Ectodermal cell (in vitro differentiated cells): ENCODE results near the gene CNTN2.

Source experiments
- H3K27ac ChIP-seq: 2 replicates; pipeline ENCODE4 v1.7.0; 2013; ENCODE audit warnings: mild to moderate bottlenecking, low read depth, low read length; ENCODE audit not compliant: insufficient read depth, poor library complexity, severe bottlenecking
- H3K27me3 ChIP-seq: 2 replicates; pipeline ENCODE4 v1.7.0; 2013; ENCODE audit warnings: mild to moderate bottlenecking, low read length; ENCODE audit not compliant: insufficient read depth, control insufficient read depth, poor library complexity, severe bottlenecking
- H3K36me3 ChIP-seq: one replicate; pipeline ENCODE4 v1.7.0; 2013; ENCODE audit warnings: low read length; ENCODE audit not compliant: control insufficient read depth, insufficient read depth
- H3K4me1 ChIP-seq: one replicate; pipeline ENCODE4 v1.7.0; 2013; ENCODE audit warnings: low read length; ENCODE audit not compliant: control insufficient read depth, insufficient read depth
- H3K4me3 ChIP-seq: 2 replicates; pipeline ENCODE4 v1.7.0; 2013; ENCODE audit warnings: low read depth, low read length, control low read depth; ENCODE audit not compliant: insufficient read depth
- H3K9me3 ChIP-seq: 2 replicates; pipeline ENCODE4 v1.7.0; 2013; ENCODE audit warnings: mild to moderate bottlenecking, low read length, moderate library complexity; ENCODE audit not compliant: control insufficient read depth
- WGBS, 2 experiments: methylation state at CpG; one replicate each; pipeline ENCODE4 v1.1.7; 2013; ENCODE audit warnings: missing lambda C conversion rate in 2 of 2; 5-methylcytosine and 5-hydroxymethylcytosine counted together

The CNTN2 gene

GRCh38 chr1:205008896-205009295 lies 34.1 kb upstream of the CNTN2 start:
- Histone ChIP-seq H3K36me3 (no peaks in the 10 kb centered on the region), H3K27me3 (peaks cover 12% of the 10 kb centered on the region), H3K9me3 (no peaks in the 10 kb centered on the region), H3K4me3 (no peak overlapping the region), H3K4me1 (peaks cover 33% of the 10 kb centered on the region), H3K27ac (no peak overlapping the region)
- WGBS, 2 experiments = 92 to 93% methylated on average over 8 of the region's 8 CpGs

GRCh38 chr1:205009670-205010069 lies 33.3 kb upstream of the CNTN2 start:
- WGBS, 2 experiments = 95 to 97% methylated on average over 12 of the region's 12 CpGs
- no peak overlapping the region for H3K27ac ChIP-seq
- H3K4me1 ChIP-seq = peaks cover 33% of the 10 kb centered on the region
- peaks cover 9% of the 10 kb centered on the region for H3K27me3 ChIP-seq
- H3K9me3 ChIP-seq = no peaks in the 10 kb centered on the region
- H3K4me3 ChIP-seq = no peak overlapping the region
- no peaks in the 10 kb centered on the region for H3K36me3 ChIP-seq

GRCh38 chr1:205012391-205013140 lies 30.4 kb upstream of the CNTN2 start:
- Histone ChIP-seq H3K36me3 (no peaks in the 10 kb centered on the region), H3K27me3 (peaks cover 9% of the 10 kb centered on the region), H3K9me3 (no peaks in the 10 kb centered on the region), H3K4me3 (no peak overlapping the region), H3K27ac (no peak overlapping the region), H3K4me1 (peaks cover 32% of the 10 kb centered on the region)
- WGBS, 2 experiments = 57 to 63% methylated on average over 13 of the region's 13 CpGs

GRCh38 chr1:205013683-205014367 lies 29.2 kb upstream of the CNTN2 start:
- 58 to 59% methylated on average over 6 of the region's 6 CpGs for WGBS, 2 experiments
- Histone ChIP-seq H3K4me3 (no peak overlapping the region), H3K36me3 (no peaks in the 10 kb centered on the region), H3K27ac (no peak overlapping the region), H3K27me3 (peaks cover 9% of the 10 kb centered on the region), H3K4me1 (peaks cover 36% of the 10 kb centered on the region), H3K9me3 (no peaks in the 10 kb centered on the region)

GRCh38 chr1:205014783-205015182 lies 28.2 kb upstream of the CNTN2 start:
- 85 to 88% methylated on average over 10 of the region's 10 CpGs for WGBS, 2 experiments
- no peak overlapping the region for H3K27ac ChIP-seq

GRCh38 chr1:205015241-205015640 lies 27.8 kb upstream of the CNTN2 start:
- Histone ChIP-seq H3K4me1 (peaks cover 36% of the 10 kb centered on the region), H3K9me3 (no peaks in the 10 kb centered on the region), H3K36me3 (no peaks in the 10 kb centered on the region), H3K27me3 (peaks cover 9% of the 10 kb centered on the region), H3K27ac (no peak overlapping the region), H3K4me3 (no peak overlapping the region)
- 81% methylated on average over 9 of the region's 9 CpGs for WGBS, 2 experiments

More at GRCh38 chr1:205014783-205015182, 28.2 kb upstream of the CNTN2 start:
- H3K9me3 ChIP-seq = no peaks in the 10 kb centered on the region
- H3K4me1 ChIP-seq = peaks cover 36% of the 10 kb centered on the region
- no peak overlapping the region for H3K4me3 ChIP-seq
- no peaks in the 10 kb centered on the region for H3K36me3 ChIP-seq
- H3K27me3 ChIP-seq = peaks cover 9% of the 10 kb centered on the region

- Histone ChIP-seq H3K36me3 (no peaks in the 10 kb centered on the region), H3K27ac (no peak overlapping the region), H3K4me3 (no peak overlapping the region), H3K4me1 (peaks cover 33% of the 10 kb centered on the region), H3K27me3 (peaks cover 14% of the 10 kb centered on the region), H3K9me3 (no peaks in the 10 kb centered on the region)
- 95 to 96% methylated on average over 9 of the region's 9 CpGs for WGBS, 2 experiments
These were observed 26.9 kb upstream of the CNTN2 start for GRCh38 chr1:205016075-205016474.

GRCh38 chr1:205016584-205016983 lies 26.4 kb upstream of the CNTN2 start:
- no peaks in the 10 kb centered on the region for H3K36me3 ChIP-seq
- WGBS, 2 experiments = 94 to 95% methylated on average over 13 of the region's 13 CpGs
- no peak overlapping the region for H3K27ac ChIP-seq
- peaks cover 31% of the 10 kb centered on the region for H3K4me1 ChIP-seq
- peaks cover 14% of the 10 kb centered on the region for H3K27me3 ChIP-seq
- H3K4me3 ChIP-seq = no peak overlapping the region
- H3K9me3 ChIP-seq = no peaks in the 10 kb centered on the region

- H3K4me3 ChIP-seq = no peak overlapping the region
- no peaks in the 10 kb centered on the region for H3K36me3 ChIP-seq
- no peaks in the 10 kb centered on the region for H3K9me3 ChIP-seq
- H3K27ac ChIP-seq = no peak overlapping the region
- 94 to 95% methylated on average over 6 of the region's 6 CpGs for WGBS, 2 experiments
- H3K27me3 ChIP-seq = peaks cover 19% of the 10 kb centered on the region
- H3K4me1 ChIP-seq = peaks cover 31% of the 10 kb centered on the region
These were observed 26.0 kb upstream of the CNTN2 start for GRCh38 chr1:205017001-205017400.

GRCh38 chr1:205017766-205018165 lies 25.2 kb upstream of the CNTN2 start:
- no peaks in the 10 kb centered on the region for H3K9me3 ChIP-seq
- H3K27ac ChIP-seq = no peak overlapping the region
- WGBS, 2 experiments = 93% methylated on average over 7 of the region's 7 CpGs
- H3K4me1 ChIP-seq = peaks cover 25% of the 10 kb centered on the region
- no peaks in the 10 kb centered on the region for H3K36me3 ChIP-seq
- no peak overlapping the region for H3K4me3 ChIP-seq
- peaks cover 26% of the 10 kb centered on the region for H3K27me3 ChIP-seq
